Loucy (cell line): ENCODE measurements around the gene PTPRN2.

ENCODE experiments used
- EZH2phosphoT487 ChIP-seq: fragments of 200-600 bp; IDR thresholded peaks from 2 replicates; pipeline ENCODE4 v1.6.1; 2018; ENCODE audit warnings: antibody characterized with exemption, mild to moderate bottlenecking, moderate library complexity, borderline replicate concordance
- TF ChIP-seq, protein P1 (sequence below): fragments of 200-600 bp; sonication (generic); conservative IDR thresholded peaks from 2 replicates; pipeline ENCODE4 v1.5.1; 2014; ENCODE audit warnings: mild to moderate bottlenecking, antibody characterized with exemption, low read length

DNA sequence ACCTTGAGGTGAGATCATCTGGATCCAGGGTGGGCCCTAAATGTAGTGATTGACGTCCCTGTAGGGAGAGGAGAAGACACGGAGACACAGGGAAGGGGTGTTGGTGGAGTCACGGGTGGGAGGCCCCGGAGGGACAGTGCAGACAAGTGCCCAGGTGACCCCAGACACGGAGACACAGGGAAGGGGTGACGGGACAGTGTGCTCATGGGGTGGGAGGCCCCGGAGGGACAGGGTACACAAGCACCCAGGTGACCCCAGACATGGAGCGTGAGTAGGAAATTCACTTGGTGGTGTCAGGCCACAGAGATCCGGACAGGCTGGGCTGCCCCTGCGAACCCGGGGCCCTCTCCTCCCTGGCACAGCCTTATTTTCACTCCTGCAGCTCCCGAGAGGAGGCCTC, 176.9 kb downstream of the PTPRN2 start:
- TF ChIP-seq, protein P1, sequence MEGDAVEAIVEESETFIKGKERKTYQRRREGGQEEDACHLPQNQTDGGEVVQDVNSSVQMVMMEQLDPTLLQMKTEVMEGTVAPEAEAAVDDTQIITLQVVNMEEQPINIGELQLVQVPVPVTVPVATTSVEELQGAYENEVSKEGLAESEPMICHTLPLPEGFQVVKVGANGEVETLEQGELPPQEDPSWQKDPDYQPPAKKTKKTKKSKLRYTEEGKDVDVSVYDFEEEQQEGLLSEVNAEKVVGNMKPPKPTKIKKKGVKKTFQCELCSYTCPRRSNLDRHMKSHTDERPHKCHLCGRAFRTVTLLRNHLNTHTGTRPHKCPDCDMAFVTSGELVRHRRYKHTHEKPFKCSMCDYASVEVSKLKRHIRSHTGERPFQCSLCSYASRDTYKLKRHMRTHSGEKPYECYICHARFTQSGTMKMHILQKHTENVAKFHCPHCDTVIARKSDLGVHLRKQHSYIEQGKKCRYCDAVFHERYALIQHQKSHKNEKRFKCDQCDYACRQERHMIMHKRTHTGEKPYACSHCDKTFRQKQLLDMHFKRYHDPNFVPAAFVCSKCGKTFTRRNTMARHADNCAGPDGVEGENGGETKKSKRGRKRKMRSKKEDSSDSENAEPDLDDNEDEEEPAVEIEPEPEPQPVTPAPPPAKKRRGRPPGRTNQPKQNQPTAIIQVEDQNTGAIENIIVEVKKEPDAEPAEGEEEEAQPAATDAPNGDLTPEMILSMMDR, result no peak
- TF ChIP-seq EZH2phosphoT487, result no peak
